ENCODE results near the gene RIT1. TPM values are rescaled to one million over a fixed set of nuclear protein-coding genes. Genes with fewer than 3 reads are reported as not detected.
A peak's percentile ranks its signal among the peaks of the same experiment; 100 is the strongest.

RIT1 gene
- total RNA-seq, 1 donor from 2014 or later, result 30.1 TPM

DNA sequence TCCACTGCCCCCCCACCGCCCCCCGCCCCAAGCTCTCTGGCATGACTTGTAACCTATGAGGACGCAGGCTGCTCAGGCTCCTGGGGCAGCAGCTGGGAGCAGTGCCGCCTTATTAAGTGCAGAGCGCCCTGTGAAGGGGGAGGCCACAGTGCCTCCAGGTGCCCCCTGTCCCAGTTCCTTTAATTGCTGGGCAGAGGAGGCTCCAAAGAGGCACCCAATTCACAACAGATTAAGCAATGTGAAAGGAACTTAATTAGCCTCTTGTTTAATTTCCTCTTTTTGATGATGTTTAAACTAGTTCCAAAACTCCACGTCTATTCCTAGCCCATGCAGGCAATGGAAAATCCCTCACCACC, 33.3 kb upstream of the RIT1 start:
- H3K4me3 Mint-ChIP-seq (ENCODE audit: low read depth), result peak overlapping the region; percentile 33

GRCh38 chr1:155942578-155943141, 31.5 kb upstream of the RIT1 start:
- TF ChIP-seq, protein P1, sequence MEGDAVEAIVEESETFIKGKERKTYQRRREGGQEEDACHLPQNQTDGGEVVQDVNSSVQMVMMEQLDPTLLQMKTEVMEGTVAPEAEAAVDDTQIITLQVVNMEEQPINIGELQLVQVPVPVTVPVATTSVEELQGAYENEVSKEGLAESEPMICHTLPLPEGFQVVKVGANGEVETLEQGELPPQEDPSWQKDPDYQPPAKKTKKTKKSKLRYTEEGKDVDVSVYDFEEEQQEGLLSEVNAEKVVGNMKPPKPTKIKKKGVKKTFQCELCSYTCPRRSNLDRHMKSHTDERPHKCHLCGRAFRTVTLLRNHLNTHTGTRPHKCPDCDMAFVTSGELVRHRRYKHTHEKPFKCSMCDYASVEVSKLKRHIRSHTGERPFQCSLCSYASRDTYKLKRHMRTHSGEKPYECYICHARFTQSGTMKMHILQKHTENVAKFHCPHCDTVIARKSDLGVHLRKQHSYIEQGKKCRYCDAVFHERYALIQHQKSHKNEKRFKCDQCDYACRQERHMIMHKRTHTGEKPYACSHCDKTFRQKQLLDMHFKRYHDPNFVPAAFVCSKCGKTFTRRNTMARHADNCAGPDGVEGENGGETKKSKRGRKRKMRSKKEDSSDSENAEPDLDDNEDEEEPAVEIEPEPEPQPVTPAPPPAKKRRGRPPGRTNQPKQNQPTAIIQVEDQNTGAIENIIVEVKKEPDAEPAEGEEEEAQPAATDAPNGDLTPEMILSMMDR (IDR thresholded peaks at IDR 0.05; ENCODE audit: unreplicated experiment), result no peak
- Mint-ChIP-seq H3K27me3 (no peaks in the 10 kb centered on the region), H3K9me3 (ENCODE audit: low read depth) (no peaks in the 10 kb centered on the region), H3K36me3 (ENCODE audit: insufficient read depth) (peaks cover 7% of the 10 kb centered on the region), H3K4me1 (ENCODE audit: low read depth) (peaks cover 21% of the 10 kb centered on the region), H3K4me3 (ENCODE audit: low read depth) (no peak overlapping the region), H3K27ac (no peak overlapping the region)
- no peak for DNase-seq (ENCODE audit: low spot score, unreplicated experiment)

More for the DNA sequence above, 33.3 kb upstream of the RIT1 start:
- peaks cover 7% of the 10 kb centered on the region for H3K36me3 Mint-ChIP-seq (ENCODE audit: insufficient read depth)
- no peak for DNase-seq (ENCODE audit: low spot score, unreplicated experiment)
- H3K27me3 Mint-ChIP-seq, result no peaks in the 10 kb centered on the region
- H3K27ac Mint-ChIP-seq, result peak overlapping the region; percentile 79
- TF ChIP-seq, protein P1 (IDR thresholded peaks at IDR 0.05; ENCODE audit: unreplicated experiment), result no peak
- no peaks in the 10 kb centered on the region for H3K9me3 Mint-ChIP-seq (ENCODE audit: low read depth)
- peaks cover 21% of the 10 kb centered on the region for H3K4me1 Mint-ChIP-seq (ENCODE audit: low read depth)

- Mint-ChIP-seq H3K9me3 (ENCODE audit: low read depth) (no peaks in the 10 kb centered on the region), H3K4me3 (ENCODE audit: low read depth) (no peak overlapping the region), H3K27me3 (no peaks in the 10 kb centered on the region), H3K27ac (peak overlapping the region; percentile 74), H3K36me3 (ENCODE audit: insufficient read depth) (peaks cover 5% of the 10 kb centered on the region), H3K4me1 (ENCODE audit: low read depth) (peaks cover 21% of the 10 kb centered on the region)
- TF ChIP-seq, protein P1 (IDR thresholded peaks at IDR 0.05; ENCODE audit: unreplicated experiment), result no peak
- no peak for DNase-seq (ENCODE audit: low spot score, unreplicated experiment)
Measured at GRCh38 chr1:155941845-155942531, 30.8 kb upstream of the RIT1 start.

- Mint-ChIP-seq H3K27me3 (no peaks in the 10 kb centered on the region), H3K27ac (peak within 1 kb of the TSS; percentile 74), H3K4me3 (ENCODE audit: low read depth) (no peak within 1 kb of the TSS), H3K4me1 (ENCODE audit: low read depth) (peaks cover 20% of the 10 kb centered on the region), H3K9me3 (ENCODE audit: low read depth) (no peaks in the 10 kb centered on the region), H3K36me3 (ENCODE audit: insufficient read depth) (peaks cover under 1% of the 10 kb centered on the region)
- TF ChIP-seq, protein P1 (IDR thresholded peaks at IDR 0.05; ENCODE audit: unreplicated experiment), result no peak
- DNase-seq (ENCODE audit: low spot score, unreplicated experiment), result no peak
Measured at GRCh38 chr1:155940993-155941844, 30.1 kb upstream of the RIT1 start, which contains the start of gene RXFP4. Gene RXFP4 (plus strand): TSS chr1:155941638. CDS start chr1:155941710, 72 bp downstream.

DNA sequence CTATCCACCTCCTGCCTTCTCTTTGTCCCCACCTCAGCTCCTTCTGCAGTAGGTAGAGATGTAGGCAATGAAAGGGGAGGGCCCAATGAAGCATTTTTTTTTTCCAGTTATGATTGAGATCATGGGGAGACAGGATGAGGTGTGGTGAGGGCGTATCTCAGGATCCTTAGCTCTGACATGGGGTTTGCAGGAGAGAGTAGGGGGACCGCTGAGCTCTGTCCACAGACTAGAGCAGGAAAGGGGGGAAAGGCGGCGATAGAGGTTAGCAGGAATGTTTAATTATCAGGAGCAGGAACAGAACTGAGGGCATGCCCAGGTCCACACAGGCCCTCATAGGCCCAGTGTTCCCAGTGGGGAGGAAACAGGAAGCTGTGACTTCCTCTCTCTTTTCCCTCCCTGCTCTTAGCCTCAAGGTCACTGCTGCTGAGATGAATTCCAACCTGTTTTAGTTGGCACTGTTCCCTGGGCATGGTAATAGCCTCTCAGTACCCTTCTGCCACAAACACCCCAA, 29.4 kb upstream of the RIT1 start:
- DNase-seq (ENCODE audit: low spot score, unreplicated experiment), result no peak
- peak overlapping the region; percentile 71 for H3K27ac Mint-ChIP-seq
- no peaks in the 10 kb centered on the region for H3K27me3 Mint-ChIP-seq
- no peak overlapping the region for H3K4me3 Mint-ChIP-seq (ENCODE audit: low read depth)
- H3K9me3 Mint-ChIP-seq (ENCODE audit: low read depth), result no peaks in the 10 kb centered on the region
- no peaks in the 10 kb centered on the region for H3K36me3 Mint-ChIP-seq (ENCODE audit: insufficient read depth)
- TF ChIP-seq, protein P1 (IDR thresholded peaks at IDR 0.05; ENCODE audit: unreplicated experiment), result no peak
- H3K4me1 Mint-ChIP-seq (ENCODE audit: low read depth), result peaks cover 17% of the 10 kb centered on the region
